ENCODE measurements around the gene PKD1.
A peak's percentile ranks its signal among the peaks of the same experiment; 100 is the strongest.

The PKD1 gene

DNA sequence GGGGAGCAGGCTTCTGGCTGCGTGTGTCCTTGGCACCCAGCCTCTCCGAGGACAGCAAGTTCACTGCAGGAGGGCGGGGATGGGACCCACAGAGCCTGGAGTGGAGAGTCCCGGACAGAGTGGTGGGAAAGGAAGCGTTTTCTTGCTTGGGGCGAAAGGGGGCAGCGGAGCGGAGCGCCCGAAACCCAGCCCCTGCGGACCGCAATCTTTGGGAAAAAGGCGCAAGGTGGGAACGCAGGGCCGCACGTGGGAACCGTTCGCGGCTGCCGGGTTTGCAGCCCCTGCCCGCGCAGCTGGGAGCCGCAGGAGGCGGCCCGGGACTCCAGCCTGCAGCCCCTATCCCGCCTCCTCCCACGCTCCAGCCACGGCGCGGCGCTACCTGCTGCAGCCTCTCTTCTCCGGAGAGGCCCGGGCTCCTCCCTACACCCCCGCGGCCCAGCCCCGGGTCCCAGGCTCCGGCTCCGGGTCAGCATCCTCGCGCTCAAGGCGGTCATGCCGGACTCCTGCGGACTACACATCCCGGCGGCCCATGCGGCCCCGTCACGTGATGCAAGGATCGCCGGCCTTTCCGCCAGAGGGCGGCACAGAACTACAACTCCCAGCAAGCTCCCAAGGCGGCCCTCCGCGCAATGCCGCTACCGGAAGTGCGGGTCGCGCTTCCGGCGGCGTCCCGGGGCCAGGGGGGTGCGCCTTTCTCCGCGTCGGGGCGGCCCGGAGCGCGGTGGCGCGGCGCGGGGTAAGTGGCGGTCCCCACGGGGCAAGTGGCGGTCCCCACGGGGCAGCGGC is 88.2 kb downstream of the PKD1 start, which contains the start of the genes NTHL1 and TSC2:
NTHL1 (minus strand) TSS at position 505 of the 786 bp plus-strand sequence; CDS start at position 494, 11 bp downstream.
TSC2 (plus strand) TSS at position 656 of the 786 bp plus-strand sequence. CDS start 631 bp downstream, outside the sequence.
- DNase-seq (ENCODE audit: low read depth, low spot score), result peak; percentile 88

DNA sequence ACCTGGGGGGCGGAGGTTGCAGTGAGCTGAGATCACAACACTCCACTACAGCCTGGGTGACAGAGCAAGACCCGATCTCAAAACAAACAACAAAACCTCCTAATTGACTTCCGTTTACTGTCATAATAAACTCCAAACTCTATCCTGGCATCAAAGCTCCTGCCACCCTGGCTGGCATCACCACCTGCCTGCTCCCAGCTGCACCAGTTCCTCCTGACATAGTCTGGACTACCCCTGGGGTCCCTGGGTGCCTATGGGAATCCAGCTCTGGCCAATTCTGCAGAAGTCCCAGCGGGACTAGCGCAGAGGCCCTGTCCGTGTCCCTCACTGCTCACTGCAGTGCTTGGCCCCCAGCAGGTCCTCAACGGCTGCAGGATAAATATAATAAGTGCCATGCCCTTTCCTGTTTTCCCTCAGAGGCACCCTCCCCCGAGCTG is 88.8 kb downstream of the PKD1 start:
- no peak for DNase-seq (ENCODE audit: low read depth, low spot score)

DNA sequence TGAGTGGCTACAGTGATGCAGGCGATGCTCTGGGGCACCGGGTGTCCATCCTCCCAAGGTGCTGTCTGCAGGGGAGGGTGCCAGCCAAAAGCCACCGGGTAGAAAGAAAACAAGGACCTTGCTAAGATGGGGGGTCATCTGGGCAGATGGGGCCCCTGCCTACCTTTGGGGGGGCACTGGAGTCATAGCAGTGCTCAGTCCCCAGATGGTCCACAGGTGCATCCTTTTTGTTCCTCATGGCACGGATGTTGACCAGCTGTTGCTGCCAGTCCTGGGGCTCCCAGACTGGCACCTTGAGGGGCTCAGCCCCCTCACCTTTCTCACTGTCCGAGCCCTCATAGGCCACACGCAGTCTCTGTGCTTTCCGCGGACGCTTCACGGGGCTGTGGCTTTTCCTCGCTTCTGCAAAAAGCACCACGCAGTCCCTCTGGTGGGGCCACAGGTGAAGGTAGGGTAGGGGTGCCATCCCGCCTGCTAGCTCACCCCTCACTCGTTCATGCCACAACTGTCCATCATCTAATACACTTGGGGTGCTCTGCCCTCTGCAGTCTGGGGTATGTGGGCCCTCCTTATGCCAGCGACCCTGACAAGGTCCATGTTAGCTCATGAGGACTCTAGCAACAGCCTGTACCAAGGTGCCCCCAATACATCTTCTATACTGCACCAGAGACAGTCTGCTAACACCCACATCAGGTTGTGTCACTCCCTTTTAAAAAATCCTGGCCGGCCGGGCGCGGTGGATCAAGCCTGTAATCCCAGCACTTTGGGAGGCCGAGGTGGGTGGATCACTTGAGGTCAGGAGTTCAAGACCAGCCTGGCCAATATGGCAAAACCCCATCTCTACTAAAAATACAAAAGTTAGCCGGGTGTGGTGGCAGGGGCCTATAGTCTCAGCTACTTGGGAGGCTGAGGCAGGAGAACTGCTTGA is 89.5 kb downstream of the PKD1 start:
- no peak for DNase-seq (ENCODE audit: low read depth, low spot score)

DNA sequence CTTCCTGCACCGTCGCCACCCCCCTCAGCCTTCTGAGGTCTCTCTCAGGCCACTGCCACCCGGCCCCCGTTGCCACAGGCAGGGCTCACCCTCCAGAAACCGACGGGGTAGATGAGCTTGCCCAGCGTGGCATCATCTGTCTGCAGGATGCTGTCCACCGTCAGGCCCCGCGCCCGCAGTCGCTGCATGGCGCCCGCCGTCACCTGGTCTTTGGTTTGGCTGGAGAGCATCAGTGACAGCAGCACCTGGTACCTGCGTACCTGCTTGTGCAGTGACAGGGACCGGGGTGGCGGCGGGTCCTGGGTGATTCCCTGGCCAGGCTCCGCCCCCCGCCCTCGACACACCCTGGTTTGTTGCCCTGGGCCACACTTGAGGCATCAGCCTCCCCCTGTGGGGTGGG is 91.2 kb downstream of the PKD1 start:
- no peak for DNase-seq (ENCODE audit: low read depth, low spot score)

DNA sequence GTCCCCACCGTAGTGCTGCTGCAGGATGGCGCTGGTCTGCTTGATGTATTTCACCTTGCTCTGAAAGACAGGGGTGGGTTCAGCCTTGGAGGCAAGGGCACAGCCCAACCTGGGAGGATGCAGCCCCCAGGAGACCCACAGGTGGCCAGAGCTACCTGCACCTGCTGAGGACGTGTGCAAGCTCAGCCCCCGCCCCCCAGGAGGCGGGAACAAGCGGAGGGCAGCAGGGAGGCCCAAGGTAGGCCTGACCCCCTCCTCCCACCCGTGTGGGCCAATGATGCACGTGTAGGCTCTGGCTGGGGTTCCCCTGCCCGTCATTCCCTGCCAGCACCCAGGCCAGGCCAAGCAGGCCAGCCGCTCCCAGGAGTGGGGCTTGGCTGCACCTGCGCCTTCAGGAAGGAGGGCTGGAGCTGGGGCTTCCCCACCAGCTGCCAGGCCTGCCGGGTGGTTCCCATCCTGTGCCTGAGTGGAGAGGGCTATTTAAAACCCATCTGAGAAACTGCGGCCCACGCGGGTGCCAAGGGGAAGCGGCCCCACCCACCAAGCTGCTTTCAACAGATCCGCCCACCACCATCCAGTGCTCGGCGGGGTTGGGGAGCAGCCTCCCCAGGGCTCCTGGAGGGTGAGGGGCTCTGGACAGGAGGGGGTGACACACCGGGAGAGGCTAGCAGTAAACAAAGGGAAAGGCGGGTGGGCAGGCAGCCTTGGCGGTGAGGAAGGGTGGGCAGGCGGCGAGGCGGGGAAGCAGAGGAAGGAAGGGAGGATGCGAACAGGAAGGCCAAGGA is 91.8 kb downstream of the PKD1 start:
- DNase-seq (ENCODE audit: low read depth, low spot score), result no peak

DNA sequence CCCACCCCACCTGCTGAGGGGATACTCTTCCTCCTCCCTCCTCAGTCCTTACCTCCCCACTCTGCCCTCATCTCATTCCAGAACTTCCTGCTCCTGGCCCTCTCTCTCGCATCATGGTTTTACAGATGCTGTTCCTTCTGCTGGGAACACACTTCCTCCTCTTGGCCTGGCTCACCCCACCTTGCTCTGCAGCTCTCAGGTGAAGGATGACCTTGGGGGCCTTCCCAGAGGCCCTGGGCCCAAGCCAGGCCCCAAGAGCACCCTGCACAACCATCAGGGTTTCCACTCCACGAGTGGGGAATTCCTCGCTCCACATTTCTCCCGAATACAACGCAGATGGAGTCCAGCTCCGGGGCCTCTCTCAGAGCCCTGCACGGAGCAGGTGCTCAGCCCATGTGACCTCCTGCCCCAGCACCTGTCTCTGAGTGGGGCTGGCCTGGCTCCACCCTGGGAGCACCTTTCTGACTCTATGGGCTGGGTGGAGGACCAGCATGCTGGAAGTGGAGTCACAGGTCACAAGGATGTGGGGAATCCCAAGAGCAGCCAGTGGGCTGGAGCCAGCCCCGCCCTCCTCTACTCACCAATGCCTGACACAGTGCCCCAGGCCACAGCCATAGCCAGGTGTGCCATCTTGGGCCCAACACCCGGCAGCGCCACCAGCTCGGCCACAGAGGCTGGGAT is 92.6 kb downstream of the PKD1 start:
- DNase-seq (ENCODE audit: low read depth, low spot score), result no peak

DNA sequence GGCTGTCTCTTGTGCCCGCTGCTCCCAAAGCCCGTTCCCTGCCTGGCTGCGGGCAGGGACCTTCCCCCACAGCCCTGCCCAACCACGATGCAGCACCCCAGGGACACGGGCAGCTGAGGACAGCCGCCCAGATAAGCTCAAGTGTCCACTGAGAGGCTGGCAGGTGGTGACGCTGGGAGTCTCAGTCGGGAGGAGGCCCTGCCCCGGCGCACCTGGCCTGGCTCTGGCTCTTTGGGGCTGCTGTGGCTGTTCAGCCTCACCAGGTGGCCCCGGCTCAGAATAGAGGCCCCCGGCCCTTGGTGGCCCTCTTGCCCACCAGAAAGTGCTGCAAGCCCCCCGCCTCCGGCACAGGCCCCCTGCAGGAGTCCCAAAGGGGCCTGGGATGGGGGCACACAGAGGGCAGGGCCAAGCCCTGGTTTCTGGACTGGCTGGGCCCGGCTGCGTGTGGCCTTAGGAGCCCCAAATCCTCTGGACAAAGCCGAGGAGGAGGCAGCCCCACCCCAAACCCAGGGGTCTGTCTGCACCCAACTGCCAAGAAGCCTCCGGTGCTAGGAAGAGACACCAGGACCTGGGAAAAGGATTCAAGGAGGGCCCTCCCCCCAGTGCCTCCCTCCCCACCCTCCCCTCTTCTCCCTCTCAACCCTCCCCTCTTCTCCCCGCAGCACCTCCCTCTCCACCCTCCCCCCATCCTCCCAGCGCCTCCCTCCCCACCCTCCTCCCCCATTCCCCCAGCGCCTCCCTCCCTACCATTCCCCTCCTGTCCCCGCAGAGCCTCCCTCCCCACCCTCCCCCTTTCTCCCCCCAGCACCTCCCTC is 93.3 kb downstream of the PKD1 start:
- no peak for DNase-seq (ENCODE audit: low read depth, low spot score)

DNA sequence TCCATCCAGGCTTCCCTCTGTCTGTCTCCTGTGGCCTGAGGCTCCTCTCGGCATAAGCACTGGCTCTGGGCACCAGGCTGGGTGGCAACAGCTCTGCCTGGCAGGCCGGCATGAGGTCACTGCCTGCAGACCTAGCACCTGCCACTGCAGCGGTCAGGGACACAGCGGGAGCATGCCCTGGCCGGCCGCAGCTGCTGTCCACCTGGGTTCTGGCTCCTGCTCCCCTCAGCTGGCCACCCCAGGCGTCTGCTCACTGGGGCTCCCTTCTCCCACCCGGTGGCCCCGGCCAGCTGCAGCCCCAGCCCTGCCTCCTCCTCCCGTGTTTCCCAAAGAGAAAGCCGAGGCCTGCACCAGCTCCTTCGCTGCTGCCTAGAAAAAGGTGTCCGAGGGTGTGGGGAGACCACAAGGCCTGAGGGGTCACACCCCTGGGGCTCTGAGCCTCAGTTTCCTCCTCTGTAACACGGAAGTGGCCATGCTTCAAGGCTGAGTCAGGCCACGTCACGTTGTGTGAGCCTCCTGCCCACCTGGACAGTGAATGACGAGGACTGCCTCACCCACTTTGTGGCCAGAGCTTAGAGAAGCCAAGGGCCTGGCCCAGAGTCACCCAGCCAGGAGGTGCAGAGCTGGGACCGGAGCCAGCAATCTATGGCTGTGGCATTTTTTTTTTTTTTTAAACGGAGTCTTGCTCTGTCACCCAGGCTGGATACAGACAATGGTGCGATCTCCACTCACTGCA is 94.7 kb downstream of the PKD1 start:
- no peak for DNase-seq (ENCODE audit: low read depth, low spot score)

DNA sequence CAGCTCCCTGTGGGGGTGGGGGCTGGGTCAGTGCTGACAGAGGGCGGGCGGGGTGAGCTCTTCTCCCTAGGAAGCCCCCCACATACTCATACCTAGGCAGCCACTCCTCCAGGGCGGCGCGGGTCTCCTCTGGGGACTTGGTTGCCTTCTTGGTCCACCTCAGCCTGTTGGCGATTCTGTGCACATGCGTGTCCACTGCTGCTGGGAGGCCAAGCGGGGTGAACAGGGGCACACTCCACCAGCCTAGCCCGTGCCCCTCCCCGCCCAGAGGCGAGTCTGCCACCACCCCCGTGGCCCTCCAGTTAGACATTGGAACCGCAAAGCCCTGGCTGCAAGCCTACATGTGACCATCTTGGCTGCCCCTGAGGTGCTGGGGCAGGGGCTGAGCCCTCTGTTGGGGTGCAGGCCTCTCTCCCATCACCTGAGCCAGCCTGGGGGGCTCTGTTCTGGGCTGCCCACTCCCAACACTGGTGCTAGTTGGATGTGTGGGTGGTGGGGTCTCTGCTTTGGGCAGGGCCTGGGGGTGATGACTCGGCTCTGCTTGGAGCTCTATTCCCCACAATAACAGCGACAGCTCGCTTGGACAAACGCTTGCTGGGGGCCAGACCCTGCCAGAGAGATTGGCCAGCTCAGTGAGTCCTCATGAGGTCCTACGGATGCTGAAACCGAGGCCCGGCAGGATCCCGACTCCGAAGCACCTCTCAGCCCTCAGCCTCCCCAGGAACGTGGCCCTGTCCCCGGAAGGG is 95.5 kb downstream of the PKD1 start:
- no peak for DNase-seq (ENCODE audit: low read depth, low spot score)

DNA sequence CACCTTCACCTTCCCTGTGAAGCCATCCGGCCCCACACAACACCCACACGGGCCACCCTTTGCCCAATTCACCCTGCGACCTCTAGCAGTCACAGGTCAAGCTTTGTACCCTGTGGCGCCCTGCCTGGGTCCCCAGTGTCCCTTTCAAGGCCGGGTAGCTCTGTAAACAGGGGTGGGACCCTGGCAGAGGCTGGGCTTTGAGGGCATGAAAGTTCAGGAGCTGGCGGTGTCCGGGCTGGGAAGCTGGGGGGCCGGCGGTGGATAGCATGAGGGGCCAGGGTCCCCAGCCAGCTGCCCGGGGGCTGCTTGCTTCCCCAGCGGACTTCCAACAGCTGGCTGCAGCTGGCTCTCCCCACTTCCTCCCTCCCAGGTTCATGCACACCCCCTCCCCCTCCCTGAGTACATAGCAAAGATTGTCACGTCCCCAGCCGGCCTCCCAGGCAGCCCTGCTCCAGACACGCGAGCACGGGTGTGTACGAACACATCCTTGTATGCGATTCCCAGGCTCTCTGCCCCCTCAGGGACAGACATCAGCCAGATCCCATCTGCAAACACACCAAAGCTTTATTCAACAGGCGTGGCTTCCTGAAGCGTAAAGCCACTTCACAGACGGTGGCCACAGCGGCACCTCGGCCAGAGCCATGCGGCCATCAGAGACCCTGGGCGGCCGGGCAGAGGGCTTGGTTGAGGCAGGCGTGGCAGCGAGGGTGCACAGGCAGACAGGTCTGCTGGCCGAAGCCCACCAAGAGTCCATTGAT is 96.2 kb downstream of the PKD1 start:
- DNase-seq (ENCODE audit: low read depth, low spot score), result no peak
